ENCODE data around the gene NCF4.

NCF4 gene

GRCh38 chr22:36846949-36847348 is 13.9 kb upstream of the NCF4 start:
- Histone ChIP-seq H2BK5ac (ENCODE audit: low read depth, low read length, poor library complexity) (no peak overlapping the region), H3K4me1 (ENCODE audit: control insufficient read depth in 1 of 2, insufficient read depth in 2 of 2, low read length in 2 of 2) (no peaks in the 10 kb centered on the region), H3K4me2 (ENCODE audit: low read length) (no peak overlapping the region), H3K4ac (ENCODE audit: low read depth, low read length) (no peak overlapping the region), H2AK5ac (ENCODE audit: low read length) (no peak overlapping the region), H2BK12ac (ENCODE audit: low read length) (no peak overlapping the region), H3K9ac (ENCODE audit: low read length) (no peak overlapping the region), H3K79me2 (ENCODE audit: control insufficient read depth, insufficient read depth, low read length, poor library complexity) (no peaks in the 10 kb centered on the region), H3K14ac (ENCODE audit: low read length) (no peak overlapping the region), H3K27me3 (ENCODE audit: insufficient read depth, low read length) (no peaks in the 10 kb centered on the region), H2AFZ (ENCODE audit: insufficient read depth, low read length, poor library complexity) (no peak overlapping the region), H3K18ac (ENCODE audit: low read length) (no peak overlapping the region), H4K91ac (ENCODE audit: low read depth, low read length) (no peak overlapping the region), H3K27ac (ENCODE audit: low read depth, low read length) (no peak overlapping the region), H3K79me1 (ENCODE audit: low read length) (no peaks in the 10 kb centered on the region), H3K36me3 (ENCODE audit: control insufficient read depth in 1 of 2, insufficient read depth in 2 of 2, low read length in 2 of 2) (no peaks in the 10 kb centered on the region), H3K9me3 (ENCODE audit: insufficient read depth, low read depth, low read length) (peaks cover 2% of the 10 kb centered on the region), H3K4me3 (ENCODE audit: low read depth, low read length) (no peak overlapping the region), H4K8ac (ENCODE audit: low read depth, low read length) (no peak overlapping the region), H2BK120ac (ENCODE audit: insufficient read depth, low read length, poor library complexity) (no peak overlapping the region), H3K23ac (ENCODE audit: low read length) (no peak overlapping the region), H4K12ac (ENCODE audit: low read depth, low read length) (no peak overlapping the region)
- no peak for DNase-seq
- WGBS (ENCODE audit: extremely low coverage, insufficient coverage, insufficient read length) = no CpG with 5 or more reads among the region's 6 CpGs

GRCh38 chr22:36850056-36850455 is 10.8 kb upstream of the NCF4 start:
- Histone ChIP-seq H3K23ac (ENCODE audit: low read length) (no peak overlapping the region), H3K4me1 (ENCODE audit: control insufficient read depth in 1 of 2, insufficient read depth in 2 of 2, low read length in 2 of 2) (no peaks in the 10 kb centered on the region), H2BK5ac (ENCODE audit: low read depth, low read length, poor library complexity) (no peak overlapping the region), H3K79me1 (ENCODE audit: low read length) (no peaks in the 10 kb centered on the region), H2BK120ac (ENCODE audit: insufficient read depth, low read length, poor library complexity) (no peak overlapping the region), H2AK5ac (ENCODE audit: low read length) (no peak overlapping the region), H4K91ac (ENCODE audit: low read depth, low read length) (no peak overlapping the region), H3K27me3 (ENCODE audit: insufficient read depth, low read length) (no peaks in the 10 kb centered on the region), H3K9me3 (ENCODE audit: insufficient read depth, low read depth, low read length) (peaks cover 2% of the 10 kb centered on the region), H3K14ac (ENCODE audit: low read length) (no peak overlapping the region), H3K4ac (ENCODE audit: low read depth, low read length) (no peak overlapping the region), H2BK12ac (ENCODE audit: low read length) (no peak overlapping the region), H3K4me2 (ENCODE audit: low read length) (no peak overlapping the region), H3K27ac (ENCODE audit: low read depth, low read length) (no peak overlapping the region), H4K8ac (ENCODE audit: low read depth, low read length) (no peak overlapping the region), H2AFZ (ENCODE audit: insufficient read depth, low read length, poor library complexity) (no peak overlapping the region), H3K36me3 (ENCODE audit: control insufficient read depth in 1 of 2, insufficient read depth in 2 of 2, low read length in 2 of 2) (no peaks in the 10 kb centered on the region), H4K12ac (ENCODE audit: low read depth, low read length) (no peak overlapping the region), H3K18ac (ENCODE audit: low read length) (no peak overlapping the region), H3K9ac (ENCODE audit: low read length) (no peak overlapping the region), H3K4me3 (ENCODE audit: low read depth, low read length) (no peak overlapping the region), H3K79me2 (ENCODE audit: control insufficient read depth, insufficient read depth, low read length, poor library complexity) (no peaks in the 10 kb centered on the region)
- no CpG with 5 or more reads among the region's 14 CpGs for WGBS (ENCODE audit: extremely low coverage, insufficient coverage, insufficient read length)
- no peak for DNase-seq

- Histone ChIP-seq H2BK5ac (ENCODE audit: low read depth, low read length, poor library complexity) (no peak overlapping the region), H3K79me1 (ENCODE audit: low read length) (no peaks in the 10 kb centered on the region), H3K18ac (ENCODE audit: low read length) (no peak overlapping the region), H3K9me3 (ENCODE audit: insufficient read depth, low read depth, low read length) (peaks cover 2% of the 10 kb centered on the region), H2BK12ac (ENCODE audit: low read length) (no peak overlapping the region), H2BK120ac (ENCODE audit: insufficient read depth, low read length, poor library complexity) (no peak overlapping the region), H3K4me3 (ENCODE audit: low read depth, low read length) (no peak overlapping the region), H3K4me1 (ENCODE audit: control insufficient read depth in 1 of 2, insufficient read depth in 2 of 2, low read length in 2 of 2) (no peaks in the 10 kb centered on the region), H3K14ac (ENCODE audit: low read length) (no peak overlapping the region), H3K9ac (ENCODE audit: low read length) (no peak overlapping the region), H3K23ac (ENCODE audit: low read length) (no peak overlapping the region), H2AK5ac (ENCODE audit: low read length) (no peak overlapping the region), H3K4ac (ENCODE audit: low read depth, low read length) (no peak overlapping the region), H3K27ac (ENCODE audit: low read depth, low read length) (no peak overlapping the region), H4K91ac (ENCODE audit: low read depth, low read length) (no peak overlapping the region), H3K27me3 (ENCODE audit: insufficient read depth, low read length) (no peaks in the 10 kb centered on the region), H3K79me2 (ENCODE audit: control insufficient read depth, insufficient read depth, low read length, poor library complexity) (no peaks in the 10 kb centered on the region), H4K8ac (ENCODE audit: low read depth, low read length) (no peak overlapping the region), H3K4me2 (ENCODE audit: low read length) (no peak overlapping the region), H2AFZ (ENCODE audit: insufficient read depth, low read length, poor library complexity) (no peak overlapping the region), H3K36me3 (ENCODE audit: control insufficient read depth in 1 of 2, insufficient read depth in 2 of 2, low read length in 2 of 2) (no peaks in the 10 kb centered on the region), H4K12ac (ENCODE audit: low read depth, low read length) (no peak overlapping the region)
- no CpG with 5 or more reads among the region's 10 CpGs for WGBS (ENCODE audit: extremely low coverage, insufficient coverage, insufficient read length)
- DNase-seq = no peak
Measured at GRCh38 chr22:36850682-36851081, 10.1 kb upstream of the NCF4 start.

- H3K4me3 ChIP-seq (ENCODE audit: low read depth, low read length) = no peak overlapping the region
- H3K9me3 ChIP-seq (ENCODE audit: insufficient read depth, low read depth, low read length) = peaks cover 2% of the 10 kb centered on the region
- no peaks in the 10 kb centered on the region for H3K27me3 ChIP-seq (ENCODE audit: insufficient read depth, low read length)
- no peak overlapping the region for H2AK5ac ChIP-seq (ENCODE audit: low read length)
- H2BK120ac ChIP-seq (ENCODE audit: insufficient read depth, low read length, poor library complexity) = no peak overlapping the region
- no peak overlapping the region for H3K4ac ChIP-seq (ENCODE audit: low read depth, low read length)
- H3K9ac ChIP-seq (ENCODE audit: low read length) = no peak overlapping the region
- H3K23ac ChIP-seq (ENCODE audit: low read length) = no peak overlapping the region
- H2BK5ac ChIP-seq (ENCODE audit: low read depth, low read length, poor library complexity) = no peak overlapping the region
- H3K36me3 ChIP-seq (ENCODE audit: control insufficient read depth in 1 of 2, insufficient read depth in 2 of 2, low read length in 2 of 2) = no peaks in the 10 kb centered on the region
- no peak overlapping the region for H2AFZ ChIP-seq (ENCODE audit: insufficient read depth, low read length, poor library complexity)
- no peak overlapping the region for H4K12ac ChIP-seq (ENCODE audit: low read depth, low read length)
- no peak overlapping the region for H3K27ac ChIP-seq (ENCODE audit: low read depth, low read length)
- no peak overlapping the region for H4K8ac ChIP-seq (ENCODE audit: low read depth, low read length)
- no peaks in the 10 kb centered on the region for H3K4me1 ChIP-seq (ENCODE audit: control insufficient read depth in 1 of 2, insufficient read depth in 2 of 2, low read length in 2 of 2)
- WGBS (ENCODE audit: extremely low coverage, insufficient coverage, insufficient read length) = no CpG with 5 or more reads among the region's 7 CpGs
- no peak for DNase-seq
- no peak overlapping the region for H4K91ac ChIP-seq (ENCODE audit: low read depth, low read length)
- no peak overlapping the region for H3K14ac ChIP-seq (ENCODE audit: low read length)
- no peaks in the 10 kb centered on the region for H3K79me1 ChIP-seq (ENCODE audit: low read length)
- no peak overlapping the region for H3K18ac ChIP-seq (ENCODE audit: low read length)
- no peaks in the 10 kb centered on the region for H3K79me2 ChIP-seq (ENCODE audit: control insufficient read depth, insufficient read depth, low read length, poor library complexity)
- H2BK12ac ChIP-seq (ENCODE audit: low read length) = no peak overlapping the region
- no peak overlapping the region for H3K4me2 ChIP-seq (ENCODE audit: low read length)
Measured at GRCh38 chr22:36852056-36852973, 8.5 kb upstream of the NCF4 start.
